PC-3 (cell line): Measurements from ENCODE around the gene NRL.

Experiments
- CTCF ChIP-seq: fragments of 300-600 bp; sonication (generic); conservative IDR thresholded peaks from 2 replicates; pipeline ENCODE4 v1.5.1; 2017; ENCODE audit warnings: antibody characterized with exemption, low read depth, mild to moderate bottlenecking, low read length
- EZH2 ChIP-seq: fragments of 300-600 bp; sonication (generic); IDR thresholded peaks from one replicate; pipeline ENCODE4 v1.6.1; 2017; ENCODE audit warnings: antibody characterized with exemption, mild to moderate bottlenecking, low read length; ENCODE audit not compliant: unreplicated experiment
- EZH2phosphoT487 ChIP-seq: fragments of 300-600 bp; sonication (generic); IDR thresholded peaks from 2 replicates; pipeline ENCODE4 v1.6.1; 2018; ENCODE audit warnings: mild to moderate bottlenecking, antibody characterized with exemption, low read length, borderline replicate concordance

- TF ChIP-seq CTCF: no peak
- TF ChIP-seq EZH2: no peak
- TF ChIP-seq EZH2phosphoT487: no peak
Measured at GRCh38 chr14:24143511-24143910, 28.8 kb upstream of the NRL start.
